Astrocyte (in vitro differentiated cells and primary cell): ENCODE results near the gene NREP.

ENCODE experiments used
- EZH2 ChIP-seq: IDR thresholded peaks from 2 replicates; pipeline ENCODE4 v1.6.1; 2012; ENCODE audit warnings: mild to moderate bottlenecking, low read length, inconsistent platforms; ENCODE audit not compliant: insufficient read depth
- TF ChIP-seq, protein P1 (sequence below): IDR thresholded peaks from 2 replicates; pipeline ENCODE4 v1.5.1; 2011; ENCODE audit warnings: low read depth, mild to moderate bottlenecking, inconsistent platforms, low read length, moderate library complexity; ENCODE audit not compliant: insufficient read depth

DNA sequence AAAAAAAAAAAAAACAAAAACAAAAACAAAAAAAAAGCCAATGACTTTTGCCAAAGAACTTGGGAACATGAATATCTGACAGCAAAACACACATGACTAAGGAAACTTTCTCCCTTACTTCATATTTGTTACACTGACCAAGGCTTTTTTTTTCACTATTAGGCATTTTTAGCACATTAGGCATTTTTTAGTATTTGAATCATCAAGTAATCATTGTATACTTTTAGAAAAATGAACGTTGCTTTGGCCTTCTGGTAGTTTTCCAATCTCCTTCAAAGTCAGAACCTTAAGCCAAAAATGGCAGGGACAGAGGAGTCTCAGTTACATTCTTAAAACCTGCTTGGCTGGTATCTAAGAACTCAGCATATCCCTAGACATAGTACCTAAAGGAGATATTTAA, 19.3 kb downstream of the NREP start:
- TF ChIP-seq, protein P1, sequence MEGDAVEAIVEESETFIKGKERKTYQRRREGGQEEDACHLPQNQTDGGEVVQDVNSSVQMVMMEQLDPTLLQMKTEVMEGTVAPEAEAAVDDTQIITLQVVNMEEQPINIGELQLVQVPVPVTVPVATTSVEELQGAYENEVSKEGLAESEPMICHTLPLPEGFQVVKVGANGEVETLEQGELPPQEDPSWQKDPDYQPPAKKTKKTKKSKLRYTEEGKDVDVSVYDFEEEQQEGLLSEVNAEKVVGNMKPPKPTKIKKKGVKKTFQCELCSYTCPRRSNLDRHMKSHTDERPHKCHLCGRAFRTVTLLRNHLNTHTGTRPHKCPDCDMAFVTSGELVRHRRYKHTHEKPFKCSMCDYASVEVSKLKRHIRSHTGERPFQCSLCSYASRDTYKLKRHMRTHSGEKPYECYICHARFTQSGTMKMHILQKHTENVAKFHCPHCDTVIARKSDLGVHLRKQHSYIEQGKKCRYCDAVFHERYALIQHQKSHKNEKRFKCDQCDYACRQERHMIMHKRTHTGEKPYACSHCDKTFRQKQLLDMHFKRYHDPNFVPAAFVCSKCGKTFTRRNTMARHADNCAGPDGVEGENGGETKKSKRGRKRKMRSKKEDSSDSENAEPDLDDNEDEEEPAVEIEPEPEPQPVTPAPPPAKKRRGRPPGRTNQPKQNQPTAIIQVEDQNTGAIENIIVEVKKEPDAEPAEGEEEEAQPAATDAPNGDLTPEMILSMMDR: no peak
- no peak for TF ChIP-seq EZH2
